ENCODE results near the gene TXNDC8.

DNA sequence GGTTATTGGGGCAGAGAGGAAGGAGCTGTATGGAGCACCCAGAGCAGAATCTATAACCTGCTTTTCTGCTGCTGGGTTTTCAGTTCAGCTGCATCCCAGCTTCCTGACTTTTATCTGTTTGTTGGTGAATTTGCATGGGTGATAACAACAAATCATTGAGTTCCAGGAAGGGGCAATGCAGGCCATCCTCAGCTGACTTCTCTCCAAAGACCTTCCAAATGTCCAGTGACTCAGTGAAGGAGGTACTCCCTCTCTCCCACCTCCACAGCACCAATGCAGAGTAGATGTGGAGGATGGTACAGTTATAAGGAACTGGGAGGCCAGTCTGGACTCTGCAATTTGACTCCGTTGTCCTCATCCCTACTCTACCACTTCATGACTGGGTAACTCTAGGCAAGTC lies 79.7 kb downstream of the TXNDC8 start:
- TF ChIP-seq, protein P1, sequence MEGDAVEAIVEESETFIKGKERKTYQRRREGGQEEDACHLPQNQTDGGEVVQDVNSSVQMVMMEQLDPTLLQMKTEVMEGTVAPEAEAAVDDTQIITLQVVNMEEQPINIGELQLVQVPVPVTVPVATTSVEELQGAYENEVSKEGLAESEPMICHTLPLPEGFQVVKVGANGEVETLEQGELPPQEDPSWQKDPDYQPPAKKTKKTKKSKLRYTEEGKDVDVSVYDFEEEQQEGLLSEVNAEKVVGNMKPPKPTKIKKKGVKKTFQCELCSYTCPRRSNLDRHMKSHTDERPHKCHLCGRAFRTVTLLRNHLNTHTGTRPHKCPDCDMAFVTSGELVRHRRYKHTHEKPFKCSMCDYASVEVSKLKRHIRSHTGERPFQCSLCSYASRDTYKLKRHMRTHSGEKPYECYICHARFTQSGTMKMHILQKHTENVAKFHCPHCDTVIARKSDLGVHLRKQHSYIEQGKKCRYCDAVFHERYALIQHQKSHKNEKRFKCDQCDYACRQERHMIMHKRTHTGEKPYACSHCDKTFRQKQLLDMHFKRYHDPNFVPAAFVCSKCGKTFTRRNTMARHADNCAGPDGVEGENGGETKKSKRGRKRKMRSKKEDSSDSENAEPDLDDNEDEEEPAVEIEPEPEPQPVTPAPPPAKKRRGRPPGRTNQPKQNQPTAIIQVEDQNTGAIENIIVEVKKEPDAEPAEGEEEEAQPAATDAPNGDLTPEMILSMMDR (IDR thresholded peaks at IDR 0.05 in 2 of 3, conservative IDR thresholded peaks at IDR 0.05 in 1 of 3; ENCODE audit: borderline replicate concordance in 1 of 3, insufficient read depth in 1 of 3, low read depth in 2 of 3, low read length in 2 of 3), result no peak
- TF ChIP-seq POLR2A (IDR thresholded peaks at IDR 0.05; ENCODE audit: borderline replicate concordance, extremely low read depth, insufficient read depth, insufficient read length) (no peak), EZH2phosphoT487 (IDR thresholded peaks at IDR 0.05; ENCODE audit: borderline replicate concordance) (no peak), EZH2 (IDR thresholded peaks at IDR 0.05) (no peak), POLR2AphosphoS5 (IDR thresholded peaks at IDR 0.05; ENCODE audit: low read depth, low read length) (no peak), EGR1 (IDR thresholded peaks at IDR 0.05; ENCODE audit: low read depth) (no peak), YY1 (IDR thresholded peaks at IDR 0.05; ENCODE audit: extremely low read depth, insufficient replicate concordance, low read depth, low read length) (no peak), SIN3A (IDR thresholded peaks at IDR 0.05; ENCODE audit: low read depth) (no peak)
- TF ChIP-seq, protein P2, sequence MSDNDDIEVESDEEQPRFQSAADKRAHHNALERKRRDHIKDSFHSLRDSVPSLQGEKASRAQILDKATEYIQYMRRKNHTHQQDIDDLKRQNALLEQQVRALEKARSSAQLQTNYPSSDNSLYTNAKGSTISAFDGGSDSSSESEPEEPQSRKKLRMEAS (IDR thresholded peaks at IDR 0.05), result no peak
- TF ChIP-seq, protein P3, sequence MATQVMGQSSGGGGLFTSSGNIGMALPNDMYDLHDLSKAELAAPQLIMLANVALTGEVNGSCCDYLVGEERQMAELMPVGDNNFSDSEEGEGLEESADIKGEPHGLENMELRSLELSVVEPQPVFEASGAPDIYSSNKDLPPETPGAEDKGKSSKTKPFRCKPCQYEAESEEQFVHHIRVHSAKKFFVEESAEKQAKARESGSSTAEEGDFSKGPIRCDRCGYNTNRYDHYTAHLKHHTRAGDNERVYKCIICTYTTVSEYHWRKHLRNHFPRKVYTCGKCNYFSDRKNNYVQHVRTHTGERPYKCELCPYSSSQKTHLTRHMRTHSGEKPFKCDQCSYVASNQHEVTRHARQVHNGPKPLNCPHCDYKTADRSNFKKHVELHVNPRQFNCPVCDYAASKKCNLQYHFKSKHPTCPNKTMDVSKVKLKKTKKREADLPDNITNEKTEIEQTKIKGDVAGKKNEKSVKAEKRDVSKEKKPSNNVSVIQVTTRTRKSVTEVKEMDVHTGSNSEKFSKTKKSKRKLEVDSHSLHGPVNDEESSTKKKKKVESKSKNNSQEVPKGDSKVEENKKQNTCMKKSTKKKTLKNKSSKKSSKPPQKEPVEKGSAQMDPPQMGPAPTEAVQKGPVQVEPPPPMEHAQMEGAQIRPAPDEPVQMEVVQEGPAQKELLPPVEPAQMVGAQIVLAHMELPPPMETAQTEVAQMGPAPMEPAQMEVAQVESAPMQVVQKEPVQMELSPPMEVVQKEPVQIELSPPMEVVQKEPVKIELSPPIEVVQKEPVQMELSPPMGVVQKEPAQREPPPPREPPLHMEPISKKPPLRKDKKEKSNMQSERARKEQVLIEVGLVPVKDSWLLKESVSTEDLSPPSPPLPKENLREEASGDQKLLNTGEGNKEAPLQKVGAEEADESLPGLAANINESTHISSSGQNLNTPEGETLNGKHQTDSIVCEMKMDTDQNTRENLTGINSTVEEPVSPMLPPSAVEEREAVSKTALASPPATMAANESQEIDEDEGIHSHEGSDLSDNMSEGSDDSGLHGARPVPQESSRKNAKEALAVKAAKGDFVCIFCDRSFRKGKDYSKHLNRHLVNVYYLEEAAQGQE (IDR thresholded peaks at IDR 0.05; ENCODE audit: low read depth), result no peak

All from HCT116 (cell line).